ENCODE results near the gene NHEJ1. TPM values are rescaled to one million over a fixed set of nuclear protein-coding genes. Genes with fewer than 3 reads are reported as not detected.
A peak's percentile ranks its signal among the peaks of the same experiment; 100 is the strongest.

The NHEJ1 gene
- total and polyA plus RNA-seq, 9 of the 15 experiments (the other 6 are each of a cell fraction or from before 2014, with no cell fraction given) = 9.0 to 23.7 (median 13.9) TPM

DNA sequence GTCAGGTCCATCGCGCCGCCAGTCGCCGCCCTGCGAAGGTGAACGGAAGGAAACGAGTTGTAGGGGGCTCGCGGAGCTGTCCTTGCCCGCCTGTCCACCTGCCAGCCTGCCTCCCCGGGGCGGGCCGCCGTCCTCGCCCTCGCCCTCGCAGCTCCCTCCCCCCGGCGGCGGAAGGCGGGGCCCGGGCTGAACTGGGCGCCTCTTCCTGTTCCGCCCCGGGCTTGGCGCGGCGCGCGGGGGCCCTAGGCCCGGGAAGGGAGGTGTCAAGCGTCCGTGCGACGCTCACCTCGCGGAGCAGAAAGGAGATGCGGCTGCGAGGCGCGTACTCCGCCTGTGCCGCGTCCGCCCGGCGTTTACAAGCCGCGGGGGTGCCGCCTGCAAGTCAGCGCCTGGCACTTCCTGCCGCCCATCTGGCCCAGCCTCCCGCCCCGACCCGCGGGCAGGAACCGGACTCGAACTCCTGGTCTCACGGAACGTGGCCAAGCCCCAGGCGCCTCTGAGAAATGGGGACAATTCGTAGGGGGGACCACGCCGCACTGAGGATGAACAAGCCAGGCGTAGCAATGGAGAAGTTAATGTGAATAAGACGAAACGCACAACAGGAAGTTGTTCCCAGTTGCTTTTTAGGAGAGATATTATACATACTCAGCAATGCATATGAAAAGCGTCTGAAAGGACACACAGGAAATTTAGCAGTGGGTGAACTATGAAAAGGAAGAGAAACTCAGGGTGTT, 16.4 kb upstream of the NHEJ1 start, which contains the start of gene CNPPD1 (continued):
- TF ChIP-seq, protein P1, sequence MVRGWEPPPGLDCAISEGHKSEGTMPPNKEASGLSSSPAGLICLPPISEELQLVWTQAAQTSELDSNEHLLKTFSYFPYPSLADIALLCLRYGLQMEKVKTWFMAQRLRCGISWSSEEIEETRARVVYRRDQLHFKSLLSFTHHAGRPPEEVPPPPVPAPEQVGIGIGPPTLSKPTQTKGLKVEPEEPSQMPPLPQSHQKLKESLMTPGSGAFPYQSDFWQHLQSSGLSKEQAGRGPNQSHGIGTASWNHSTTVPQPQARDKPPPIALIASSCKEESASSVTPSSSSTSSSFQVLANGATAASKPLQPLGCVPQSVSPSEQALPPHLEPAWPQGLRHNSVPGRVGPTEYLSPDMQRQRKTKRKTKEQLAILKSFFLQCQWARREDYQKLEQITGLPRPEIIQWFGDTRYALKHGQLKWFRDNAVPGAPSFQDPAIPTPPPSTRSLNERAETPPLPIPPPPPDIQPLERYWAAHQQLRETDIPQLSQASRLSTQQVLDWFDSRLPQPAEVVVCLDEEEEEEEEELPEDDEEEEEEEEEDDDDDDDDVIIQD (CRISPR knock-in tag; IDR thresholded peaks at IDR 0.05) = 0 out of 2 replicates have a peak, but pooled peaks have one; percentile 60
- TF ChIP-seq CREM (IDR thresholded peaks at IDR 0.05; ENCODE audit: low read depth) (peak; percentile 54), FOXJ2 (tag; IDR thresholded peaks at IDR 0.05) (peak; percentile 58; the same call in 1 of the 2 replicates), PCBP2 (IDR thresholded peaks at IDR 0.05; ENCODE audit: low read depth, low read length, poor library complexity, severe bottlenecking) (no peak), SMAD3 (CRISPR knock-in tag; conservative IDR thresholded peaks at IDR 0.05) (0 out of 2 replicates have a peak, but pooled peaks have one; percentile 21), SRF (CRISPR knock-in tag; IDR thresholded peaks at IDR 0.05) (peak in 1 of 2 experiments; percentile 29; a peak in 1 of 4 replicates), CBFA2T3 (IDR thresholded peaks at IDR 0.05) (no peak), MTA1 (IDR thresholded peaks at IDR 0.05; ENCODE audit: borderline replicate concordance) (no peak), NUFIP1 (IDR thresholded peaks at IDR 0.05; ENCODE audit: partially characterized antibody) (no peak), PTRF (tag; IDR thresholded peaks at IDR 0.05) (no peak), RB1 (IDR thresholded peaks at IDR 0.05; ENCODE audit: low read depth) (peak; percentile 83; the same call in 1 of the 2 replicates), HINFP (tag; conservative IDR thresholded peaks at IDR 0.05; ENCODE audit: low read depth) (no peak), MCM3 (IDR thresholded peaks at IDR 0.05) (no peak), ZBTB34 (CRISPR knock-in tag; IDR thresholded peaks at IDR 0.05) (no peak), FOXK1 (CRISPR knock-in tag; IDR thresholded peaks at IDR 0.05; ENCODE audit: borderline replicate concordance) (no peak), HLTF (IDR thresholded peaks at IDR 0.05) (no peak)
- TF ChIP-seq, protein P2, sequence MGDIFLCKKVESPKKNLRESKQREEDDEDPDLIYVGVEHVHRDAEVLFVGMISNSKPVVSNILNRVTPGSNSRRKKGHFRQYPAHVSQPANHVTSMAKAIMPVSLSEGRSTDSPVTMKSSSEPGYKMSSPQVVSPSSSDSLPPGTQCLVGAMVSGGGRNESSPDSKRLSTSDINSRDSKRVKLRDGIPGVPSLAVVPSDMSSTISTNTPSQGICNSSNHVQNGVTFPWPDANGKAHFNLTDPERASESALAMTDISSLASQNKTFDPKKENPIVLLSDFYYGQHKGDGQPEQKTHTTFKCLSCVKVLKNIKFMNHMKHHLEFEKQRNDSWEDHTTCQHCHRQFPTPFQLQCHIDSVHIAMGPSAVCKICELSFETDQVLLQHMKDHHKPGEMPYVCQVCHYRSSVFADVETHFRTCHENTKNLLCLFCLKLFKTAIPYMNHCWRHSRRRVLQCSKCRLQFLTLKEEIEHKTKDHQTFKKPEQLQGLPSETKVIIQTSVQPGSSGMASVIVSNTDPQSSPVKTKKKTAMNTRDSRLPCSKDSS (IDR thresholded peaks at IDR 0.05; ENCODE audit: low read depth, partially characterized antibody) = no peak
- TF ChIP-seq, protein P3, sequence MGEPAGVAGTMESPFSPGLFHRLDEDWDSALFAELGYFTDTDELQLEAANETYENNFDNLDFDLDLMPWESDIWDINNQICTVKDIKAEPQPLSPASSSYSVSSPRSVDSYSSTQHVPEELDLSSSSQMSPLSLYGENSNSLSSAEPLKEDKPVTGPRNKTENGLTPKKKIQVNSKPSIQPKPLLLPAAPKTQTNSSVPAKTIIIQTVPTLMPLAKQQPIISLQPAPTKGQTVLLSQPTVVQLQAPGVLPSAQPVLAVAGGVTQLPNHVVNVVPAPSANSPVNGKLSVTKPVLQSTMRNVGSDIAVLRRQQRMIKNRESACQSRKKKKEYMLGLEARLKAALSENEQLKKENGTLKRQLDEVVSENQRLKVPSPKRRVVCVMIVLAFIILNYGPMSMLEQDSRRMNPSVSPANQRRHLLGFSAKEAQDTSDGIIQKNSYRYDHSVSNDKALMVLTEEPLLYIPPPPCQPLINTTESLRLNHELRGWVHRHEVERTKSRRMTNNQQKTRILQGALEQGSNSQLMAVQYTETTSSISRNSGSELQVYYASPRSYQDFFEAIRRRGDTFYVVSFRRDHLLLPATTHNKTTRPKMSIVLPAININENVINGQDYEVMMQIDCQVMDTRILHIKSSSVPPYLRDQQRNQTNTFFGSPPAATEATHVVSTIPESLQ (CRISPR knock-in tag; IDR thresholded peaks at IDR 0.05) = no peak

All from K562 (cell line).